Smooth muscle cell of the brain vasculature (primary cell): Measurements from ENCODE around the gene SRSF5.

Experiments
- DNase-seq: peaks from one replicate; pipeline ENCODE4 v3.0.0-alpha.2; 2012; ENCODE audit warnings: low read depth, low spot score

The SRSF5 gene

GRCh38 chr14:69770559-69770958 is 3.6 kb downstream of the SRSF5 start:
- no peak for DNase-seq

GRCh38 chr14:69771136-69771535 is 4.2 kb downstream of the SRSF5 start:
- DNase-seq = no peak

GRCh38 chr14:69772082-69773017 is 5.4 kb downstream of the SRSF5 start:
- no peak for DNase-seq

- no peak for DNase-seq
Measured at GRCh38 chr14:69773571-69774276, 6.8 kb downstream of the SRSF5 start.

- DNase-seq = no peak
Measured at GRCh38 chr14:69775012-69775411, 8.1 kb downstream of the SRSF5 start.

- DNase-seq = no peak
Measured at GRCh38 chr14:69776875-69777453, 10.0 kb downstream of the SRSF5 start.

GRCh38 chr14:69779088-69779487 is 12.1 kb downstream of the SRSF5 start:
- no peak for DNase-seq

- no peak for DNase-seq
Measured at GRCh38 chr14:69780092-69780491, 13.2 kb downstream of the SRSF5 start.

- no peak for DNase-seq
Measured at GRCh38 chr14:69780952-69781351, 14.0 kb downstream of the SRSF5 start.

- no peak for DNase-seq
Measured at GRCh38 chr14:69784942-69785341, 18.0 kb downstream of the SRSF5 start.

GRCh38 chr14:69786603-69787002 is 19.7 kb downstream of the SRSF5 start:
- DNase-seq = no peak

GRCh38 chr14:69789118-69789640 is 22.2 kb downstream of the SRSF5 start:
- no peak for DNase-seq

- no peak for DNase-seq
Measured at GRCh38 chr14:69792887-69793421, 26.0 kb downstream of the SRSF5 start.

GRCh38 chr14:69794791-69795190 is 27.8 kb downstream of the SRSF5 start:
- DNase-seq = no peak

GRCh38 chr14:69795691-69796090 is 28.7 kb downstream of the SRSF5 start:
- no peak for DNase-seq

GRCh38 chr14:69796797-69797500 is 30.0 kb downstream of the SRSF5 start, which contains the start of gene SLC10A1:
TSS of gene SLC10A1 (minus strand) at chr14:69797241. CDS start at chr14:69797155, 86 bp downstream.
- DNase-seq = no peak

- no peak for DNase-seq
Measured at GRCh38 chr14:69797573-69798338, 30.8 kb downstream of the SRSF5 start.

GRCh38 chr14:69798339-69798735 is 31.4 kb downstream of the SRSF5 start:
- DNase-seq = no peak

- no peak for DNase-seq
Measured at GRCh38 chr14:69803753-69804152, 36.8 kb downstream of the SRSF5 start.

GRCh38 chr14:69804902-69805301 is 38.0 kb downstream of the SRSF5 start:
- DNase-seq = no peak
